HEK293 (cell line): ENCODE data around the gene TNFRSF1A.

Experiments used
- EGR2 ChIP-seq: fragments of 450-650 bp; formaldehyde crosslinking; IDR thresholded peaks from 2 replicates; pipeline ENCODE4 v1.5.1; 2016; ENCODE audit warnings: low read depth, missing biosample characterization, missing genetic modification characterization
- OSR2 ChIP-seq: fragments of 450-650 bp; formaldehyde crosslinking; IDR thresholded peaks from 2 replicates; pipeline ENCODE4 v1.5.1; 2016; ENCODE audit warnings: missing biosample characterization, missing genetic modification characterization
- PRDM6 ChIP-seq: fragments of 450-650 bp; formaldehyde crosslinking; IDR thresholded peaks from 2 replicates; pipeline ENCODE4 v1.5.1; 2017; ENCODE audit warnings: missing biosample characterization, missing genetic modification characterization
- SCRT1 ChIP-seq: fragments of 450-650 bp; formaldehyde crosslinking; IDR thresholded peaks from 2 replicates; pipeline ENCODE4 v1.5.1; 2016; ENCODE audit warnings: missing biosample characterization, missing genetic modification characterization, borderline replicate concordance
- WT1 ChIP-seq: fragments of 450-650 bp; formaldehyde crosslinking; IDR thresholded peaks from 2 replicates; pipeline ENCODE4 v1.5.1; 2016; ENCODE audit warnings: missing biosample characterization, missing genetic modification characterization
- YY2 ChIP-seq: fragments of 450-650 bp; formaldehyde crosslinking; IDR thresholded peaks from 2 replicates; pipeline ENCODE4 v1.5.1; 2016; ENCODE audit warnings: missing biosample characterization, missing genetic modification characterization
- ZBTB10 ChIP-seq: fragments of 450-650 bp; formaldehyde crosslinking; IDR thresholded peaks from 2 replicates; pipeline ENCODE4 v1.5.1; 2016; ENCODE audit warnings: missing biosample characterization, missing genetic modification characterization
- ZBTB17 ChIP-seq: fragments of 450-650 bp; formaldehyde crosslinking; IDR thresholded peaks from 2 replicates; pipeline ENCODE4 v1.5.1; 2016; ENCODE audit warnings: missing biosample characterization, missing genetic modification characterization
- ZBTB49 ChIP-seq: fragments of 450-650 bp; formaldehyde crosslinking; IDR thresholded peaks from 2 replicates; pipeline ENCODE4 v1.5.1; 2016; ENCODE audit warnings: missing biosample characterization, missing genetic modification characterization, low read depth
- ZBTB7A ChIP-seq: fragments of 450-650 bp; formaldehyde crosslinking; IDR thresholded peaks from 2 replicates; pipeline ENCODE4 v1.5.1; 2016; ENCODE audit warnings: low read depth, missing biosample characterization, missing genetic modification characterization
- ZNF132 ChIP-seq: fragments of 450-650 bp; formaldehyde crosslinking; IDR thresholded peaks from 2 replicates; pipeline ENCODE4 v1.5.1; 2017; ENCODE audit warnings: missing biosample characterization, missing genetic modification characterization, borderline replicate concordance
- ZNF133 ChIP-seq: fragments of 450-650 bp; formaldehyde crosslinking; IDR thresholded peaks from 2 replicates; pipeline ENCODE4 v1.5.1; 2016; ENCODE audit warnings: missing biosample characterization, missing genetic modification characterization
- ZNF2 ChIP-seq: fragments of 450-650 bp; formaldehyde crosslinking; IDR thresholded peaks from 2 replicates; pipeline ENCODE4 v1.5.1; 2016; ENCODE audit warnings: missing biosample characterization, missing genetic modification characterization
- ZNF23 ChIP-seq: fragments of 450-650 bp; formaldehyde crosslinking; IDR thresholded peaks from 2 replicates; pipeline ENCODE4 v1.5.1; 2016; ENCODE audit warnings: missing biosample characterization, missing genetic modification characterization, borderline replicate concordance
- ZNF350 ChIP-seq: fragments of 450-650 bp; formaldehyde crosslinking; IDR thresholded peaks from 2 replicates; pipeline ENCODE4 v1.5.0; 2017; ENCODE audit warnings: missing biosample characterization, mild to moderate bottlenecking, missing genetic modification characterization
- ZNF391 ChIP-seq: fragments of 450-650 bp; formaldehyde crosslinking; IDR thresholded peaks from 2 replicates; pipeline ENCODE4 v1.5.1; 2016; ENCODE audit warnings: low read depth, missing biosample characterization, missing genetic modification characterization, borderline replicate concordance
- ZNF394 ChIP-seq: fragments of 450-650 bp; formaldehyde crosslinking; IDR thresholded peaks from 2 replicates; pipeline ENCODE4 v1.5.1; 2016; ENCODE audit warnings: missing biosample characterization, missing genetic modification characterization, mild to moderate bottlenecking, moderate library complexity, borderline replicate concordance
- ZNF514 ChIP-seq: fragments of 450-650 bp; formaldehyde crosslinking; IDR thresholded peaks from 2 replicates; pipeline ENCODE4 v1.5.1; 2016; ENCODE audit warnings: missing biosample characterization, missing genetic modification characterization
- ZNF529 ChIP-seq: fragments of 450-650 bp; formaldehyde crosslinking; IDR thresholded peaks from 2 replicates; pipeline ENCODE4 v1.5.1; 2017; ENCODE audit warnings: missing genetic modification characterization, missing biosample characterization; ENCODE audit not compliant: insufficient replicate concordance
- ZNF530 ChIP-seq: fragments of 450-650 bp; formaldehyde crosslinking; IDR thresholded peaks from 2 replicates; pipeline ENCODE4 v1.5.1; 2016; ENCODE audit warnings: low read depth, missing biosample characterization, missing genetic modification characterization
- ZNF600 ChIP-seq: fragments of 450-650 bp; formaldehyde crosslinking; IDR thresholded peaks from 2 replicates; pipeline ENCODE4 v1.5.1; 2016; ENCODE audit warnings: missing biosample characterization, missing genetic modification characterization
- ZNF624 ChIP-seq: fragments of 450-650 bp; formaldehyde crosslinking; IDR thresholded peaks from 2 replicates; pipeline ENCODE4 v1.5.1; 2017; ENCODE audit warnings: missing biosample characterization, missing genetic modification characterization
- ZNF654 ChIP-seq: fragments of 450-650 bp; formaldehyde crosslinking; IDR thresholded peaks from 2 replicates; pipeline ENCODE4 v1.5.1; 2016; ENCODE audit warnings: low read depth, missing biosample characterization, missing genetic modification characterization
- ZNF664 ChIP-seq: fragments of 450-650 bp; formaldehyde crosslinking; IDR thresholded peaks from 2 replicates; pipeline ENCODE4 v1.5.1; 2016; ENCODE audit warnings: missing biosample characterization, missing genetic modification characterization
- ZNF777 ChIP-seq: fragments of 450-650 bp; formaldehyde crosslinking; IDR thresholded peaks from 2 replicates; pipeline ENCODE4 v1.5.1; 2017; ENCODE audit warnings: missing biosample characterization, missing genetic modification characterization, borderline replicate concordance
- ZNF830 ChIP-seq: fragments of 450-650 bp; IDR thresholded peaks from 2 replicates; pipeline ENCODE4 v1.5.0; 2018; ENCODE audit warnings: missing biosample characterization, missing genetic modification characterization, low read depth, mild to moderate bottlenecking, moderate library complexity
- ZSCAN16 ChIP-seq: fragments of 450-650 bp; formaldehyde crosslinking; IDR thresholded peaks from 2 replicates; pipeline ENCODE4 v1.5.1; 2016; ENCODE audit warnings: missing biosample characterization, missing genetic modification characterization
- TF ChIP-seq, protein P1 (sequence below): fragments of 450-650 bp; formaldehyde crosslinking; IDR thresholded peaks from 2 replicates; pipeline ENCODE4 v1.5.1; 2016; ENCODE audit warnings: missing biosample characterization, missing genetic modification characterization
- TF ChIP-seq, protein P2 (sequence below): fragments of 450-650 bp; formaldehyde crosslinking; IDR thresholded peaks from 2 replicates; pipeline ENCODE4 v1.5.1; 2016; ENCODE audit warnings: missing biosample characterization, missing genetic modification characterization

Gene TNFRSF1A

DNA sequence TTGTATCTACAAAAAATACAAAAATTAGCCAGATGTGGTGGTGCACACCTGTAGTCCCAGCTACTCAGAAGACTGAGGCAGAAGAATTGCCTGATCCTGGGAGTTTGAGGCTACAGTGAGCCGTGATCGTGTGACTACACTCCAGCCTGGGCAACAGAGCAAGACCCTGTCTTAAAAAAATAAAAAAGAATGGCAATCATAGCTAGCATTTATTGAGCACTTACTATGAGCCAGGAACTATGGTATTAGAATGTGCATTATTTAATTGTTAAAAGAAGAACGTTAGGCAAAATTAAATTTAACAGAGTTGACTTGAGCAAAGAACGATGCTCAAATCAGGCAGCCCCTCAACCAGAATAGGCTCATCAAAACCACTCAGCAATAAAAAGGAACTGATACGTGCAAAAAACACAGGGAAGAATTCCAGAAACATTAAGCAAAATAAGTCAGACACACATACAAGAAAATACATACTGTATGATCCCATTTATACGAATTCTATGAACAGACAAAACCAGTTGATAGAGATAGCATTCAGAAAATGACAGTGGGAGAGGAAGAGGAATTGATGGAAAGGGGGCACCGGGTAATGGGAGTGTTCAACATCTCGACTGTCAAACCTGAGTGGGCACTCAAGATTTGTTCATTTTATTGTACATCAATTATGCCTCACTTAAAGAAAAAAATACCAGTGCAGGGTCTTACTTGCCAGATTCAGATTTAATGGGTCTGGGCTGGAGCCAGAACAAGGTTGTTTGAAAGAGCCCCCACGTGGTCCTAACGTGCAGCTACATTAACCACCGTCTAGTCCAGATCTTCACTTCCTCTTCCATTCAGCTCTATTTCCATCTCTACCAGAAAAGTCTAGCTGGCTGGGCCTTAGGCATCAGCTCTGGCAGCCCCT lies 25.4 kb upstream of the TNFRSF1A start (continued):
- TF ChIP-seq ZNF530 (tag by site-specific recombination), result no peak
- TF ChIP-seq ZNF777 (tag by site-specific recombination), result no peak
- peak; percentile 92 for TF ChIP-seq ZBTB17 (tag by site-specific recombination)
- no peak for TF ChIP-seq ZNF394 (tag by site-specific recombination)
- no peak for TF ChIP-seq ZSCAN16 (tag by site-specific recombination)
- peak; percentile 49; the same call in 1 of the 2 replicates for TF ChIP-seq ZNF600 (tag by site-specific recombination)
- no peak for TF ChIP-seq ZNF350
- TF ChIP-seq PRDM6 (tag by site-specific recombination), result no peak
- no peak for TF ChIP-seq ZNF23 (tag by site-specific recombination)
- TF ChIP-seq WT1 (tag by site-specific recombination), result no peak
- TF ChIP-seq ZNF2 (tag by site-specific recombination), result peak; percentile 97
- TF ChIP-seq ZBTB49 (tag by site-specific recombination), result no peak
- peak; percentile 89 for TF ChIP-seq ZNF664
- no peak for TF ChIP-seq OSR2 (tag by site-specific recombination)
- no peak for TF ChIP-seq EGR2 (tag by site-specific recombination)
- TF ChIP-seq ZNF391 (tag by site-specific recombination), result no peak
- no peak for TF ChIP-seq YY2 (tag by site-specific recombination)
- TF ChIP-seq, protein P1, sequence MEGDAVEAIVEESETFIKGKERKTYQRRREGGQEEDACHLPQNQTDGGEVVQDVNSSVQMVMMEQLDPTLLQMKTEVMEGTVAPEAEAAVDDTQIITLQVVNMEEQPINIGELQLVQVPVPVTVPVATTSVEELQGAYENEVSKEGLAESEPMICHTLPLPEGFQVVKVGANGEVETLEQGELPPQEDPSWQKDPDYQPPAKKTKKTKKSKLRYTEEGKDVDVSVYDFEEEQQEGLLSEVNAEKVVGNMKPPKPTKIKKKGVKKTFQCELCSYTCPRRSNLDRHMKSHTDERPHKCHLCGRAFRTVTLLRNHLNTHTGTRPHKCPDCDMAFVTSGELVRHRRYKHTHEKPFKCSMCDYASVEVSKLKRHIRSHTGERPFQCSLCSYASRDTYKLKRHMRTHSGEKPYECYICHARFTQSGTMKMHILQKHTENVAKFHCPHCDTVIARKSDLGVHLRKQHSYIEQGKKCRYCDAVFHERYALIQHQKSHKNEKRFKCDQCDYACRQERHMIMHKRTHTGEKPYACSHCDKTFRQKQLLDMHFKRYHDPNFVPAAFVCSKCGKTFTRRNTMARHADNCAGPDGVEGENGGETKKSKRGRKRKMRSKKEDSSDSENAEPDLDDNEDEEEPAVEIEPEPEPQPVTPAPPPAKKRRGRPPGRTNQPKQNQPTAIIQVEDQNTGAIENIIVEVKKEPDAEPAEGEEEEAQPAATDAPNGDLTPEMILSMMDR (tag by site-specific recombination), result peak; percentile 33; the same call in 1 of the 2 replicates
- TF ChIP-seq ZNF830 (tag by site-specific recombination), result no peak
- TF ChIP-seq ZNF514 (tag by site-specific recombination), result no peak
- 0 out of 2 replicates have a peak, but pooled peaks have one; percentile 20 for TF ChIP-seq ZNF654 (tag by site-specific recombination)
- no peak for TF ChIP-seq ZNF529 (tag by site-specific recombination)
- no peak for TF ChIP-seq ZBTB10
- no peak for TF ChIP-seq ZNF132 (tag by site-specific recombination)
- no peak for TF ChIP-seq ZNF624 (tag by site-specific recombination)
- no peak for TF ChIP-seq ZNF133 (tag by site-specific recombination)
- TF ChIP-seq, protein P2, sequence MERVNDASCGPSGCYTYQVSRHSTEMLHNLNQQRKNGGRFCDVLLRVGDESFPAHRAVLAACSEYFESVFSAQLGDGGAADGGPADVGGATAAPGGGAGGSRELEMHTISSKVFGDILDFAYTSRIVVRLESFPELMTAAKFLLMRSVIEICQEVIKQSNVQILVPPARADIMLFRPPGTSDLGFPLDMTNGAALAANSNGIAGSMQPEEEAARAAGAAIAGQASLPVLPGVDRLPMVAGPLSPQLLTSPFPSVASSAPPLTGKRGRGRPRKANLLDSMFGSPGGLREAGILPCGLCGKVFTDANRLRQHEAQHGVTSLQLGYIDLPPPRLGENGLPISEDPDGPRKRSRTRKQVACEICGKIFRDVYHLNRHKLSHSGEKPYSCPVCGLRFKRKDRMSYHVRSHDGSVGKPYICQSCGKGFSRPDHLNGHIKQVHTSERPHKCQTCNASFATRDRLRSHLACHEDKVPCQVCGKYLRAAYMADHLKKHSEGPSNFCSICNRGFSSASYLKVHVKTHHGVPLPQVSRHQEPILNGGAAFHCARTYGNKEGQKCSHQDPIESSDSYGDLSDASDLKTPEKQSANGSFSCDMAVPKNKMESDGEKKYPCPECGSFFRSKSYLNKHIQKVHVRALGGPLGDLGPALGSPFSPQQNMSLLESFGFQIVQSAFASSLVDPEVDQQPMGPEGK (tag by site-specific recombination), result 0 out of 2 replicates have a peak, but pooled peaks have one; percentile 10
- TF ChIP-seq ZBTB7A (tag by site-specific recombination), result no peak
- no peak for TF ChIP-seq SCRT1 (tag by site-specific recombination)
